ENCODE results near the gene NTMT1.

The NTMT1 gene

GRCh38 chr9:129612815-129613519 lies 13.0 kb upstream of the NTMT1 start:
- in situ Hi-C loops (cut with MboI; ENCODE audit: low sequenced_read_pairs), result loop anchor here (25.0 kb wide), 1 partner anchor 476 kb away; no protein-coding TSS in a partner anchor

- in situ Hi-C loops (cut with MboI; ENCODE audit: low sequenced_read_pairs), result loop anchor here (25.0 kb wide), 1 partner anchor 476 kb away; no protein-coding TSS in a partner anchor
Measured at GRCh38 chr9:129613520-129614175, 12.3 kb upstream of the NTMT1 start.

DNA sequence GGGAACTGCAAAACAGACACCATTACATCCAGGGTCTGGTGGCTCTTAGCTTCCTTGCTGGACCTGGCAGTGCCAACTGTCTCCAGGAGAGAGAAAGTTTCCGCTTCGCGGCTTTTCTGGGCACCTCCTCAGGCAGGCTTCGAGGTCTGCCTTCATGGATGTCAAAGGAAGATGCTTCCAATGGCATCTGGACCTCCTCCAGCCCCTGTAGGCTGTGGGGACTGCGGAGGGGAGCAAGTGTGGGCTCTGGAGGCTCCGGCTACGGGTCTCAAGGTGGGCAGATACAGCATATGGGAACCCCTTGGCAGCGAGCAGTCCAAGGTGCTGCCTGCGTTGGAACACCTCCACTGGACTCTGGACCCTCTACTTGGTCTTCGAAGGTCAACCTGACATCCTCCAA lies 11.0 kb upstream of the NTMT1 start:
- in situ Hi-C loops (cut with MboI; ENCODE audit: low sequenced_read_pairs), result loop anchor here (25.0 kb wide), 1 partner anchor 478 kb away; no protein-coding TSS in a partner anchor

- in situ Hi-C loops (cut with MboI; ENCODE audit: low sequenced_read_pairs), result loop anchor here (25.0 kb wide), 1 partner anchor 478 kb away; no protein-coding TSS in a partner anchor
Measured at GRCh38 chr9:129615407-129616285, 10.3 kb upstream of the NTMT1 start.

DNA sequence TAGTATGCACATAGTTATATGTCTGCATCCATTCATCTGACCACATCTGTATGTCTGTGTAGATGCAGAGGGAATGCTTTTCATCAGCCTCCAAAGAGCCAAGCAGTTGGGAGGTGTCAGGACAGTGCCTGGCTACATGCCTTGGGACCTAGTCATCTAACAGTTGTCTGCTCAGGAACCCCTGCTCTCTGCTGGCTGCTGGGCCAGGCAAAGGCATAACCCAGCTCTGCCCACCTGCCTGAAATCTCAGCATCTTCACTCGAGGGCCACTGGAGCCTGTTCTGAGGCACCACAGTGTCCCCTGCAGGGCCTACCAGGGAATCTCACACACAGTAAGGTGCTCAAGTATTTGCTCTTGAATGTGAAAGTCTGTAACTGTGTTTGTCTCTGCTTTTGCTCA lies 8.8 kb upstream of the NTMT1 start:
- in situ Hi-C loops (cut with MboI; ENCODE audit: low sequenced_read_pairs), result loop anchor here (25.0 kb wide), 1 partner anchor 480 kb away; no protein-coding TSS in a partner anchor

DNA sequence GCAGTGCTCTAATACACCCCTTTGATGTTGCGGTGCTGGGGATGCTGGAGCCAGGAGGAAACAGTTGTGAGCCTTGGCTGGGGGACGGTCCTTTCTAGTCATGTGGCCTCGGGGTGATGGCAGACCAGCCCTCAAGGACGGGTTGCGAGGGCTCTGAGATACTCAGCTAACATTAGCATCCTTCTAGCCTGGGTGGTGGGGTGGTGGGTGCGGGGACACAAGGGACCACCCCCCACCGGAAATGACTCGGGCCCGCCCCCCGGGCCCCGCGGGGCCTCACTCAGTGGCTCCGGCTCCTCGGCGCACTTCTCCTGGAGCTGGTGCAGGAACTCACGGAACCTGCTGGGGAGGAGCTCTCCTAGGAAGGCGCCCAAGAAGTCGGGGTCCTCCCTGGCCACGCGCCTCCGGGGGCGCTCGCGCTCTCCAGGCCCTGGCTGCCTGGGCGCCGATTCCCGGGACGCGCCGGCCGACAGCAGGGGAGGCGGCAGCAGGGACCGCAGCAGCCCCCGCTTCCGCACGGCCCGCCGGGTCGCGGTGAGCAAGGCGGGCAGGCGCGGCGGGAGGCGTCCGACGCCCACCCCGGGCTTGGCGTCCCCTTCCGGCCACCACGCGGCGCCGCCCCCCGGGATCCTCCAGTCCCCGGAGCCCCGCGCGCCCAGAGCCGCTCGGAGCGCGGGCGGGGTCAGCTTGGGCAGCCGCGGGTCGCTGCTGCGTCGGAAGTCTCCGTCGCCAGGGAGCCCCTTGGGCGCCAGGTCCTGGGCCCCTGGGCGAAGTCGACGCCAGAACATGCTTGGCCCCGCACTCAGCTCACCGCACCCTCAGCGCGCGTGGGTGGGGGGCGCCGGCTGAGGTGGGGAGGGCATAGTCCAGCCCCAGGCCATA lies 5.9 kb upstream of the NTMT1 start:
- in situ Hi-C loops (cut with MboI; ENCODE audit: low sequenced_read_pairs), result loop anchor here (25.0 kb wide), 1 partner anchor 483 kb away; no protein-coding TSS in a partner anchor

GRCh38 chr9:129620669-129621295 lies 5.2 kb upstream of the NTMT1 start, which contains the start of gene C9orf50:
Gene C9orf50 (minus strand): TSS chr9:129621101. CDS start chr9:129620574, 527 bp downstream.
- in situ Hi-C loops (cut with MboI; ENCODE audit: low sequenced_read_pairs), result loop anchor here (25.0 kb wide), 1 partner anchor 483 kb away; no protein-coding TSS in a partner anchor

DNA sequence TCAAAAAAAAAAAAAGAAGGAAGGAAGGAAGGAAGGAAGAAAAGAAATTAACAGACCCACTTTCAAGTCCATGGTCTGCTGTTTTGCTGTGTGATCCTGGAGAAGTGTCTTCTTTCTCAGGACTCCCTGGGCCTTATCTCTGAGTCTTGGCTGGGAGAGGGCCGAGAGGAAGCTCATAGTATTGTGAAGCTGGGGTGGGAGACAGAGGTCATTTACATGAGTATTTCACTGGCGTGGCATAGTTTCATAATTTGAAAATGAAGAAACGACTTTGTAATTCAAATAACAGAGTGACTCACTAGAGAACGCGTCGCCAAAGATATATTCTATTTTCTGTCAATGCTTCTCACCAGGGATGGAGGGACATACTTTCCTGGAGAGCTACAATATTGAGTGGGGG lies 2.6 kb upstream of the NTMT1 start:
- in situ Hi-C loops (cut with MboI; ENCODE audit: low sequenced_read_pairs), result loop anchor here (25.0 kb wide), 1 partner anchor 486 kb away; no protein-coding TSS in a partner anchor

DNA sequence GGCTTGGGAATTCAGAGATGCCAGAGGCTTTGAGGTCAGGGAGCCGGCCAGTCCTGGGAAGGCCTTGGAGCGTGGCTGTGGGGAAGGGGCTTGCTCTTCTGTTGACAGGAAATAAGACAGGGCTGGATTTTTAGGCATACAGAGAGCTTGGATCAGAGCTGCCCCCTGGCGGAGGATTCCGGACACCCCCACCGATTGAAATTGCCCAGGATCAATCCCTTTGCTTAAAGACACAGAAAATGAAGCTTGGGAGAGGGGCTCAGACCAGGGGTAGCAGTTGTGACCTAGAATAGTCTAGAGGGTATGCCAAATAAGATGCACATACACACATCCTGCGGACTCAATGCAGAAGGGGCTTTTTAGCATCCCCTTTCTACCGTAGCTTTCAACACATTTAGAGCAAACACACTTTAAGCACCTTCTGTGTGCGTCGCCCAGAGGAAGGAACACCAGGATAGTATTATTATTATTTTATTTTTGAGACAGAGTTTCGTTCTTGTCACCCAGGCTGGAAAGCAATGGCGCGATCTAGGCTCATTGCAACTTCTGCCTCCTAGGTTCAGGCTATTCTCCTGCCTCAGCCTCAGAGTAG lies 1.7 kb upstream of the NTMT1 start:
- in situ Hi-C loops (cut with MboI; ENCODE audit: low sequenced_read_pairs), result loop anchor here (25.0 kb wide), 1 partner anchor 487 kb away; no protein-coding TSS in a partner anchor

- in situ Hi-C loops (cut with MboI; ENCODE audit: low sequenced_read_pairs), result loop anchor here (25.0 kb wide), 1 partner anchor 488 kb away; no protein-coding TSS in a partner anchor
Measured at GRCh38 chr9:129624947-129625346, 1.0 kb upstream of the NTMT1 start.

- in situ Hi-C loops (cut with MboI; ENCODE audit: low sequenced_read_pairs), result no loop called here
Measured at GRCh38 chr9:129626625-129627284, 792 bp downstream of the NTMT1 start.

- in situ Hi-C loops (cut with MboI; ENCODE audit: low sequenced_read_pairs), result no loop called here
Measured at GRCh38 chr9:129627556-129628440, 1.8 kb downstream of the NTMT1 start.

GRCh38 chr9:129628709-129629108 lies 2.7 kb downstream of the NTMT1 start:
- in situ Hi-C loops (cut with MboI; ENCODE audit: low sequenced_read_pairs), result no loop called here

DNA sequence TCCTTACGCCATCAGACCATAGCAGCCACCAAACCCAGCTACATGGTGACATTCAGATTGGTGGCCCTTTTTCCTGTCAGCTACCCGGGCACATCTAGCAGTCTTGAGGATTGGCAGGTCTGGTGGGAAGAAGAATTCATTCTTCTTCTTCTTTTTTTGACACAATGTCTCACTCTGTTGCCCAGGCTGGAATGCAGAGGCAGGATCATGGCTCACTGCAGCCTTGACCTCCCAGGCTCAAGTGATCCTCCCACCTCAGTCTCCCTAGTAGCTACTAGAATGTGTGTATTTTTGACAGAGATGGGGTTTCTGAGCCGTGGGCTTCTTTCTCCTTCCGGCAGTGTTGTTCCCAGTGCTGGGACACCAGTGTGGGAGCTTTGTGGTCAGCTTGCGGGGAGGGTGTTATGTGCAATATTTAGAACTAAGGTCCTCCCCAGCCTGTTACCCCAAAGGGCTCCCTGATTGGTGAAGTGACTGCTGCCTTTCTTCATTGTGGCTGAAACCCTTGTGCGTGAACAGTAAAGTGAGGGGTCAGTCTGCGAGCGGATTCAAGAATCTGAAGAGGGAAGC lies 3.4 kb downstream of the NTMT1 start:
- in situ Hi-C loops (cut with MboI; ENCODE audit: low sequenced_read_pairs), result no loop called here

DNA sequence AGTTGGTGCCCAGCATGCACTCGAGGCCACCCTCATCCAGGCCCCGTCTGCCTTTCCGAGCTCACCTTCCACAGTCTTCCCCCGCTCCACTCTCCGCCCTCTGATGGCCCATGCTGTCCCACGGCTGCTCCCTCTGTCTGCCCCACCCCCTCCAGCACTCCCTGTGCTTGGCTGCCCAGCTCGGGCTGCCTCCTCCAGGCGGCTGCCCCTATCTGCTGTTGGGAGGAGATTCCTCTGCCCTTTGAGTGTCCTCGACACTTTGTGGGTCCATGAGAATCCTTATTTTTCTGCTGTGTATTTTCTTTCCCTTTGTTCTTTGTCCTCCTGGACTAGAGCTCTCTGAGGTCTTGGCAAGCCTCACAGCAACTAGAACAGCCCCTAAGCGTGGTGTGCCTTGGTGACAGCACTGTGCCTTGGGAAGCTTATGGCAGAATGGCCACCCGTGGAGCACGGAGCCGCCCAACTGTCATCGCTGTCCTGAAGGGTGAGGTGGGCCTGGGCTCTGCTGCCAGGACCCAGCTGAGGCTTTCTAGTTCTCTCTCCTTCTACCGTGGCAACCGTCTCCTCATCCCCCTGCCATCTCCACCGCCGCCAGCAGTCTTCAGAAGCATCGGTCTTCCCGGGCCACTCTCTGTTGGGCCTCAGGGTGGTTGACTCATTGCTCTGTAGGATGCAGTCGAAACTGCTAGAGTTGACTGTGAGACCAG lies 5.2 kb downstream of the NTMT1 start:
- in situ Hi-C loops (cut with MboI; ENCODE audit: low sequenced_read_pairs), result no loop called here

- in situ Hi-C loops (cut with MboI; ENCODE audit: low sequenced_read_pairs), result no loop called here
Measured at GRCh38 chr9:129631674-129632129, 5.7 kb downstream of the NTMT1 start.
